GM12878 (cell line): ENCODE measurements around the gene PSMF1. TPM values are rescaled to one million over a fixed set of nuclear protein-coding genes. Genes with fewer than 3 reads are reported as not detected.

ENCODE experiments used
- ATAC-seq: fragments of 200-7000 bp; cut with Tn5 transposase; 3 replicates; pipeline ENCODE4 v1.9.1; 2020; ENCODE audit warnings: mild to moderate bottlenecking, moderate library complexity
- BruUV-seq: library from RNA; stranded (reverse); fragments of 400-500 nt; replicated peaks from 2 replicates; lab custom pipeline; 2021; lab: Mats Ljungman, UMichigan
- CTCF ChIA-PET: fragments of 300-600 bp; sonication (Branson Sonifier 250); formaldehyde crosslinking; extraction: SDS; loops from one replicate; lab custom pipeline; 2021; ENCODE audit warnings: inconsistent platforms; lab: Yijun Ruan, JAX
- POLR2A ChIA-PET: fragments of 350-600 bp; formaldehyde crosslinking; extraction: SDS; loops from one replicate; lab custom pipeline; 2021; ENCODE audit warnings: inconsistent platforms; lab: Charles Lee
- RAD21 ChIA-PET: fragments of 300-600 bp; sonication (Branson Sonifier 250); formaldehyde crosslinking; loops from one replicate; lab custom pipeline; 2023; ENCODE audit warnings: antibody characterized with exemption; ENCODE audit not compliant: unreplicated experiment; lab: Charles Lee
- SMC1A ChIA-PET: fragments of 300-600 bp; sonication (Branson Sonifier 250); formaldehyde crosslinking; loops from one replicate; lab custom pipeline; 2023; ENCODE audit not compliant: unreplicated experiment, uncharacterized antibody; lab: Charles Lee
- DNase-seq: peaks from one replicate; pipeline ENCODE4 v3.0.0-alpha.2; 2011; ENCODE audit warnings: low read depth, low spot score
- FAIRE-seq: peaks from 3 replicates; lab custom pipeline; 2011; peaks lifted over from hg19 to GRCh38; lab: Jason Lieb, UNC
- H2AFZ ChIP-seq: 2 replicates; pipeline ENCODE4 v1.6.0; 2011; ENCODE audit warnings: low read depth, low read length, control low read depth; ENCODE audit not compliant: control insufficient read depth
- H3K27ac ChIP-seq: 2 replicates; pipeline ENCODE4 v1.5.1; 2011; ENCODE audit warnings: control low read depth; ENCODE audit not compliant: control insufficient read depth, insufficient read depth
- H3K27me3 ChIP-seq, 2 experiments: replicated peaks in 1 of 2; 2 replicates each; pipeline versions ENCODE4 v1.6.0 to v1.6.1; 2011; ENCODE audit warnings: low read length in 1 of 2; ENCODE audit not compliant: control insufficient read depth in 2 of 2, insufficient read depth in 2 of 2
- H3K36me3 ChIP-seq, 2 experiments: 2 replicates each; pipeline ENCODE4 v1.5.1; 2011; ENCODE audit warnings: low read length in 1 of 2; ENCODE audit not compliant: control insufficient read depth in 2 of 2, insufficient read depth in 2 of 2
- H3K4me1 ChIP-seq: 2 replicates; pipeline ENCODE4 v1.6.1; 2011; ENCODE audit warnings: mild to moderate bottlenecking, low read length, moderate library complexity, mixed read lengths; ENCODE audit not compliant: control insufficient read depth, insufficient read depth
- H3K4me2 ChIP-seq: 2 replicates; pipeline ENCODE4 v1.6.0; 2011; ENCODE audit warnings: control low read depth; ENCODE audit not compliant: control insufficient read depth, insufficient read depth
- H3K4me3 ChIP-seq: fragments of 200-600 bp; sonication (generic); 2 replicates; pipeline ENCODE4 v1.5.1; 2016
- H3K79me2 ChIP-seq: 2 replicates; pipeline ENCODE4 v1.6.0; 2011; ENCODE audit warnings: low read length; ENCODE audit not compliant: control insufficient read depth, insufficient read depth
- H3K9ac ChIP-seq: 2 replicates; pipeline ENCODE4 v1.8.0; 2011; ENCODE audit warnings: low read length, control low read depth, mixed read lengths; ENCODE audit not compliant: control insufficient read depth, insufficient read depth
- H3K9me3 ChIP-seq: replicated peaks from 3 replicates; pipeline ENCODE4 v1.5.1; 2011; ENCODE audit warnings: mild to moderate bottlenecking, low read length; ENCODE audit not compliant: control insufficient read depth, insufficient read depth
- H4K20me1 ChIP-seq: 2 replicates; pipeline ENCODE4 v1.6.0; 2011; ENCODE audit not compliant: control insufficient read depth, insufficient read depth
- HDGF ChIP-seq: fragments of 450-650 bp; IDR thresholded peaks from 2 replicates; pipeline ENCODE4 v1.6.1; 2016; ENCODE audit warnings: antibody characterized with exemption
- MAX ChIP-seq: IDR thresholded peaks from 2 replicates; pipeline ENCODE4 v1.6.1; 2012; ENCODE audit warnings: low read depth, low read length, improper control_type of control experiment
- NKRF ChIP-seq: fragments of 450-650 bp; conservative IDR thresholded peaks from 2 replicates; pipeline ENCODE4 v1.6.1; 2017; ENCODE audit warnings: mild to moderate bottlenecking, moderate library complexity
- POLR2AphosphoS5 ChIP-seq: IDR thresholded peaks from 2 replicates; pipeline ENCODE4 v1.6.1; 2011; ENCODE audit warnings: mild to moderate bottlenecking, low read length, inconsistent platforms
- SPI1 ChIP-seq: IDR thresholded peaks from 2 replicates; pipeline ENCODE4 v1.6.1; 2011; ENCODE audit warnings: low read depth, mild to moderate bottlenecking, low read length, moderate library complexity, borderline replicate concordance; ENCODE audit not compliant: insufficient read depth
- STAT3 ChIP-seq: IDR thresholded peaks from 2 replicates; pipeline ENCODE4 v1.6.1; 2011; ENCODE audit warnings: low read depth, low read length, improper control_type of control experiment
- ZBTB4 ChIP-seq: fragments of 450-650 bp; formaldehyde crosslinking; IDR thresholded peaks from 2 replicates; pipeline ENCODE4 v1.4.0; 2022; ENCODE audit warnings: mild to moderate bottlenecking, moderate library complexity
- WGBS: methylation state at CpG from one replicate; pipeline ENCODE4 v1.1.6; 2016; ENCODE audit warnings: low lambda C conversion rate; ENCODE audit not compliant: insufficient replicate concordance, insufficient coverage; ENCODE audit errors: missing lambda C conversion rate; 5-methylcytosine and 5-hydroxymethylcytosine counted together
- in situ Hi-C: fragments of 300-500 bp; cut with MboI; formaldehyde crosslinking; loops from 9 replicates; pipeline ENCODE4 v1.14.3; 2018; ENCODE audit warnings: mixed read lengths
- intact Hi-C: fragments of 100-400 bp; cut with micrococcal nuclease; formaldehyde crosslinking; loops from one replicate; pipeline ENCODE4 v1.14.2; 2022; ENCODE audit not compliant: unreplicated experiment
- polyA plus RNA-seq, 11 experiments: library from polyadenylated mRNA; depleted of rRNA in 4 of 11; unstranded in 6 of 11; stranded (reverse) in 5 of 11; fragments of >200 nt; fragmentation: Nextera tagmentation in 4 of 11; fragmentation: Illumina TruSeq in 1 of 11; extraction: Ambion mirVana in 4 of 11; extraction: Trizol in 1 of 11; gene quantifications; 1 replicate in 1 of 11; 2 replicates in 10 of 11; pipeline versions ENCODE4 v1.2.1 to v1.2.3, GENCODE V29; 2011 to 2016; ENCODE audit warnings: inconsistent platforms in 2 of 11, missing spikeins in 2 of 11, low read depth in 1 of 11
- total RNA-seq, 4 experiments: library from RNA; depleted of rRNA in 3 of 4; stranded (reverse); fragments of >200 nt in 3 of 4; fragmentation: Illumina TruSeq in 1 of 4; extraction: Trizol in 1 of 4; gene quantifications; 2 replicates each; pipeline versions ENCODE4 v1.2.1 to v1.2.3, GENCODE V29; 2013 to 2021

The PSMF1 gene
- total and polyA plus RNA-seq, 10 of the 15 experiments (the other 5 are each of a cell fraction or from before 2014, with no cell fraction given) = 14.2 to 173 (median 40.6) TPM

GRCh38 chr20:1130847-1131246 is 12.4 kb downstream of the PSMF1 start:
- Histone ChIP-seq H3K4me3 (no peak overlapping the region), H3K27ac (no peak overlapping the region), H3K4me1 (no peaks in the 10 kb centered on the region), H3K4me2 (no peak overlapping the region), H3K36me3 (peaks cover 22 to 26% of the 10 kb centered on the region in 2 experiments), H4K20me1 (no peaks in the 10 kb centered on the region), H3K9me3 (peaks cover 2% of the 10 kb centered on the region; the same call in 2 of the 3 replicates), H2AFZ (no peak overlapping the region), H3K9ac (no peak overlapping the region), H3K27me3 (no peaks in the 10 kb centered on the region), H3K79me2 (peaks cover 2% of the 10 kb centered on the region; the same call in 1 of the 2 replicates)
- ChIA-PET SMC1A (no interaction called here), RAD21 (no interaction called here), POLR2A (interaction anchor here (0.6 kb wide), 1 partner anchor 9 kb away, joined by 3 read pairs; no protein-coding TSS in a partner anchor), CTCF (no interaction called here)
- ATAC-seq (peak; percentile 15; the same call in 1 of the 3 replicates), DNase-seq (no peak), FAIRE-seq (no peak)
- 44% methylated on average over 5 of the region's 5 CpGs for WGBS
- BruUV-seq = no TSS peak
- TF ChIP-seq POLR2AphosphoS5 (no peak), MAX (no peak), NKRF (no peak), HDGF (no peak), ZBTB4 (CRISPR knock-in tag) (no peak), STAT3 (no peak), SPI1 (peak; percentile 67; the same call in 1 of the 2 replicates)
- intact Hi-C loops = no loop called here
- in situ Hi-C loops = no loop called here
